OCI-LY1 (cell line): ENCODE results near the gene GIPC3.

Source experiments
- H2AFZ ChIP-seq: fragments of 200-600 bp; sonication (generic), shearing (Covaris generic); 2 replicates; pipeline ENCODE4 v1.6.0; 2014; ENCODE audit warnings: antibody characterized with exemption, mild to moderate bottlenecking, low read length
- H3F3A ChIP-seq: fragments of 200-600 bp; sonication (generic), shearing (Covaris generic); 2 replicates; pipeline ENCODE4 v1.6.0; 2014; ENCODE audit warnings: mild to moderate bottlenecking, antibody characterized with exemption, low read length, moderate library complexity; ENCODE audit not compliant: insufficient read depth
- H3K27ac ChIP-seq: fragments of 200-600 bp; sonication (generic); 2 replicates; pipeline ENCODE4 v1.5.1; 2014; ENCODE audit warnings: low read length, mixed run types, mild to moderate bottlenecking, low read depth; ENCODE audit not compliant: poor library complexity, severe bottlenecking
- H3K27me3 ChIP-seq: fragments of 200-600 bp; sonication (generic); 2 replicates; pipeline ENCODE4 v1.6.0; 2014; ENCODE audit warnings: antibody characterized with exemption, mild to moderate bottlenecking, low read length, moderate library complexity; ENCODE audit not compliant: insufficient read depth
- H3K36me3 ChIP-seq: fragments of 200-600 bp; sonication (generic); 2 replicates; pipeline ENCODE4 v1.6.1; 2014; ENCODE audit warnings: mild to moderate bottlenecking, antibody characterized with exemption, low read length, moderate library complexity, mixed read lengths; ENCODE audit not compliant: insufficient read depth
- H3K4me1 ChIP-seq: fragments of 200-600 bp; sonication (generic); 2 replicates; pipeline ENCODE4 v1.5.1; 2014; ENCODE audit warnings: mild to moderate bottlenecking, low read length, moderate library complexity; ENCODE audit not compliant: insufficient read depth, severe bottlenecking
- H3K4me2 ChIP-seq: fragments of 200-600 bp; sonication (generic), shearing (Covaris generic); 2 replicates; pipeline ENCODE4 v1.6.1; 2014; ENCODE audit warnings: low read length
- H3K4me3 ChIP-seq: fragments of 200-600 bp; sonication (generic); 2 replicates; pipeline ENCODE4 v1.5.1; 2014; ENCODE audit warnings: low read length, low read depth, mild to moderate bottlenecking, mixed read lengths; ENCODE audit not compliant: poor library complexity, severe bottlenecking
- H3K79me2 ChIP-seq: fragments of 200-600 bp; shearing (Covaris generic); 2 replicates; pipeline ENCODE4 v1.6.1; 2016; ENCODE audit warnings: mixed run types, low read length, mixed read lengths; ENCODE audit not compliant: insufficient read depth
- H3K9ac ChIP-seq: fragments of 200-600 bp; sonication (generic), shearing (Covaris generic); 2 replicates; pipeline ENCODE4 v1.6.1; 2014; ENCODE audit warnings: mild to moderate bottlenecking, low read length, mixed read lengths
- H3K9me2 ChIP-seq: fragments of 200-600 bp; sonication (generic), shearing (Covaris generic); 2 replicates; pipeline ENCODE4 v1.6.1; 2014; ENCODE audit warnings: low read depth, mild to moderate bottlenecking, low read length, mixed read lengths
- H3K9me3 ChIP-seq: fragments of 200-600 bp; shearing (Covaris generic); 2 replicates; pipeline ENCODE4 v1.6.1; 2014; ENCODE audit warnings: low read length, mixed read lengths
- H4K20me1 ChIP-seq: fragments of 200-600 bp; sonication (generic), shearing (Covaris generic); 2 replicates; pipeline ENCODE4 v1.6.0; 2016; ENCODE audit warnings: mild to moderate bottlenecking, low read length; ENCODE audit not compliant: insufficient read depth
- EZH2 ChIP-seq: fragments of 200-600 bp; sonication (generic), shearing (Covaris generic); IDR thresholded peaks from 2 replicates; pipeline ENCODE4 v1.8.0; 2017; ENCODE audit warnings: borderline replicate concordance, mixed run types, mild to moderate bottlenecking, antibody characterized with exemption, low read length, moderate library complexity, mixed read lengths
- TF ChIP-seq, protein P1 (sequence below): fragments of 200-600 bp; sonication (generic), shearing (Covaris generic); IDR thresholded peaks from 2 replicates; pipeline ENCODE4 v1.5.1; 2017; ENCODE audit warnings: mild to moderate bottlenecking, antibody characterized with exemption, low read length, moderate library complexity, mixed read lengths

The GIPC3 gene

DNA sequence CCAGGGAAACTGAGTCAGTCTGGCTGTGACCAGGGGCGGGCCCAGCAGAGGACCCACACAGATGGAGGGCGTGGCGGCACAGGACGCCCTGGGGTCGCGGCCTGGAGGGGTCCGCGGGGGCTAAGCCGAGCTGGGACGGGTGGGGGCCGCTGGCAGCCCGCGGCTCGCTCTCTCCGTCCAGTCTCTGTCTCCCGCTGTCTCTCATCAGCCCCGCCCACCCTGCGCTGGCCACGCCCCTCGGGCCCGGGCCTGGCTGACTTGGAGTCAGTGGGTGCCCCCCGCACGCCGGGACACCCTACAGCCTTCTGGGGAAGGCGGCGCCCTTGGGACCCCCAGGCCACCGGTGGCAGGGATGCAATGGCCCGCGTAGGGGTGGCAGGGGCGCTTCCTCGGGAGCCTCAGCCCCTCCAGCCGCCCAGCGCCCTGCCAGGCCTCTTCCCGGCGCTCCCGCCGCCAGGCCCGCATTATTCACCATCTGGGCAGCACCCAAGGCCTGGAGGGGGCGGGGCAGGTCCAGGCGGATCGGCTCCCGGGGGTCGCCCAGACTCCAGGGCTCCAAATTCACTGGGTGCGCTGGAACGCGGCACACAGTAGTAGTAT is 21.5 kb downstream of the GIPC3 start, which contains the start of gene TBXA2R:
TBXA2R (minus strand) TSS at position 186 of the 600 bp plus-strand sequence. CDS start 6,241 bp downstream, outside the sequence.
- Histone ChIP-seq H3K9me3 (no peaks in the 10 kb centered on the region), H3K36me3 (peaks cover 16% of the 10 kb centered on the region), H4K20me1 (no peaks in the 10 kb centered on the region), H3K27me3 (no peaks in the 10 kb centered on the region; the same call in 1 of the 2 replicates), H2AFZ (no peak within 1 kb of the TSS), H3K79me2 (no peaks in the 10 kb centered on the region), H3K4me2 (no peak within 1 kb of the TSS), H3K4me3 (no peak within 1 kb of the TSS), H3F3A (no peaks in the 10 kb centered on the region), H3K27ac (no peak within 1 kb of the TSS), H3K9ac (no peak within 1 kb of the TSS), H3K4me1 (peaks cover 10% of the 10 kb centered on the region), H3K9me2 (no peaks in the 10 kb centered on the region)
- TF ChIP-seq, protein P1, sequence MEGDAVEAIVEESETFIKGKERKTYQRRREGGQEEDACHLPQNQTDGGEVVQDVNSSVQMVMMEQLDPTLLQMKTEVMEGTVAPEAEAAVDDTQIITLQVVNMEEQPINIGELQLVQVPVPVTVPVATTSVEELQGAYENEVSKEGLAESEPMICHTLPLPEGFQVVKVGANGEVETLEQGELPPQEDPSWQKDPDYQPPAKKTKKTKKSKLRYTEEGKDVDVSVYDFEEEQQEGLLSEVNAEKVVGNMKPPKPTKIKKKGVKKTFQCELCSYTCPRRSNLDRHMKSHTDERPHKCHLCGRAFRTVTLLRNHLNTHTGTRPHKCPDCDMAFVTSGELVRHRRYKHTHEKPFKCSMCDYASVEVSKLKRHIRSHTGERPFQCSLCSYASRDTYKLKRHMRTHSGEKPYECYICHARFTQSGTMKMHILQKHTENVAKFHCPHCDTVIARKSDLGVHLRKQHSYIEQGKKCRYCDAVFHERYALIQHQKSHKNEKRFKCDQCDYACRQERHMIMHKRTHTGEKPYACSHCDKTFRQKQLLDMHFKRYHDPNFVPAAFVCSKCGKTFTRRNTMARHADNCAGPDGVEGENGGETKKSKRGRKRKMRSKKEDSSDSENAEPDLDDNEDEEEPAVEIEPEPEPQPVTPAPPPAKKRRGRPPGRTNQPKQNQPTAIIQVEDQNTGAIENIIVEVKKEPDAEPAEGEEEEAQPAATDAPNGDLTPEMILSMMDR: no peak
- no peak for TF ChIP-seq EZH2

DNA sequence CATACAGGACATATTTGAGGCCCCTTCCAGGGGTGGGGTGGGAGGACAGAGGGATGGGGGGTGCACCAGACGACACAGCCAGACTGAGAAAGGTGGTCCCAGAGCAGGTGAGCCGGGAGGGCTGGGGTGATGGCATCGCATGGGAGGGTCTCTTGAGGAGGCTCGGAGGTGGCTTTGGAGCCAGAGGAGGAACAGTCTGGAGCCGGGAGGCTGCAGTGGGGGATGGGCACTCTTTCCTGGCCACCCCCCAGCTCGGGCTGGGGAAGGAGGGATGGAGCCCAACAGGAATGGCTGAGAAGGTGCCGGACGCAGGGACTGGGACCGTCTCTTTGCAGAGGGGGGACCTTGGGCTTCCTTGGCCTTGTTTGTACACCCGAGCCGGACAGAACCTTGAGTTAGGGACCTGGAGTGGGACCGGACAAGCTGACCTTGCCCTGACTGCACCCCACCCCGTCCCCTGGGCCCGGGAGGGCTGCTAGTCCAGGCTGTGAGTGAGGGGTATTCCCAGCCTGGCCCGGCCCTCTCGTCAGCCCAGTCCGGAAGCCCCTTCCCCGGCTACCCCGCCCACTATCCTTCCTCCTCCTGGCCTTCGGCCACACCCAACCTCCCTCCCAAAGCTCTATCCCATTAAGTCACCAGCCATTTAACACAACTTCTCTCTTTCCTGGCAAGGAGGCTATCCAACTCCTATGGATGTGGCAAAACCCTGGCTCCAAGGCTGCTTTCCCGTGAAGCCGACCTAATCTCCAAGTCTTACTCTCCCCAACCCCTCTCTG is 22.2 kb downstream of the GIPC3 start:
- TF ChIP-seq, protein P1: no peak
- no peak for TF ChIP-seq EZH2
- no peak overlapping the region for H3K27ac ChIP-seq
- H3K9ac ChIP-seq: no peak overlapping the region
- no peaks in the 10 kb centered on the region for H3F3A ChIP-seq
- H3K9me2 ChIP-seq: no peaks in the 10 kb centered on the region
- peaks cover 22% of the 10 kb centered on the region for H3K36me3 ChIP-seq
- no peaks in the 10 kb centered on the region; the same call in 1 of the 2 replicates for H3K27me3 ChIP-seq
- H2AFZ ChIP-seq: no peak overlapping the region
- no peak overlapping the region for H3K4me2 ChIP-seq
- no peak overlapping the region for H3K4me3 ChIP-seq
- no peaks in the 10 kb centered on the region for H3K79me2 ChIP-seq
- H3K9me3 ChIP-seq: no peaks in the 10 kb centered on the region
- H3K4me1 ChIP-seq: peaks cover 10% of the 10 kb centered on the region
- H4K20me1 ChIP-seq: no peaks in the 10 kb centered on the region

DNA sequence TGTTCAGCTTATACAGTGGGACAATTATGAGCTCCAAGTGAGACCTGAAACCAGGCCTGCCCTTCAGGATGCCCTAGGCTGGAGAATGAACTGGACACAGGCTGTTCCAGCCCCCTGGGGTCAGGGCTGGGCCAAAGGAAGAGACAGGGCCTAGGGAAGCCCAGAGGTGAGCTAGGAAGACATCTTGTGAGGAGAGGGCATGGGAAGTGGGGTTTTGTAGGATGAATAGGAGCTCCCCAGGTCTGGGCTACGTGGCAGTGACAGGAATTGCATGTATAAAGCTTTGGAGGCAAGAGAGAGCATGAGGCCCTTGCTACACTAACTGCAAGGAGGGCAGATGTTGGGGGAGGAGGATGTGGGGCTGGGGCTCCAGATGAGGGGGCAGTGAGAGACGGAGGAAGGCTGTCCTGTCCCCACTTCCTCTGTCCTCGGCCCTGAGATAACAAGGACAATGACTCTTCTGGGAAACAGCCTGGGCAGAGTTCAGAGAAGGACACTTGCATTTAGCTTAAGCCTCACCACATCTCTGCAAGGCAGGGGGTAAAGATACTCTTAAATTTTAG is 22.9 kb downstream of the GIPC3 start:
- peaks cover 25% of the 10 kb centered on the region for H3K36me3 ChIP-seq
- H3K4me1 ChIP-seq: peaks cover 10% of the 10 kb centered on the region
- no peaks in the 10 kb centered on the region for H3K9me3 ChIP-seq
- no peak overlapping the region for H3K27ac ChIP-seq
- no peak overlapping the region for H3K4me2 ChIP-seq
- H3K79me2 ChIP-seq: no peaks in the 10 kb centered on the region
- no peak overlapping the region for H2AFZ ChIP-seq
- H3K9ac ChIP-seq: no peak overlapping the region
- TF ChIP-seq, protein P1: no peak
- no peak for TF ChIP-seq EZH2
- no peaks in the 10 kb centered on the region; the same call in 1 of the 2 replicates for H3K27me3 ChIP-seq
- no peaks in the 10 kb centered on the region for H3F3A ChIP-seq
- no peak overlapping the region for H3K4me3 ChIP-seq
- H4K20me1 ChIP-seq: no peaks in the 10 kb centered on the region
- H3K9me2 ChIP-seq: no peaks in the 10 kb centered on the region
